NK-92 (cell line): ENCODE measurements around the gene S1PR1.
"Not testable (repeated sequence)": the region's sequence is repeated elsewhere in the genome, so short reads cannot be mapped to it uniquely, and the experiment has no call there.

Experiments used
- DNase-seq: peaks from one replicate; lab custom pipeline; 2025; ENCODE audit not compliant: unreplicated experiment; lab: John Stamatoyannopoulos, UW

The S1PR1 gene

GRCh38 chr1:101236516-101237228, at the start of gene S1PR1:
TSS of gene S1PR1 (plus strand) at chr1:101237019. CDS start at chr1:101238985, 1,966 bp downstream.
- no peak for DNase-seq

DNA sequence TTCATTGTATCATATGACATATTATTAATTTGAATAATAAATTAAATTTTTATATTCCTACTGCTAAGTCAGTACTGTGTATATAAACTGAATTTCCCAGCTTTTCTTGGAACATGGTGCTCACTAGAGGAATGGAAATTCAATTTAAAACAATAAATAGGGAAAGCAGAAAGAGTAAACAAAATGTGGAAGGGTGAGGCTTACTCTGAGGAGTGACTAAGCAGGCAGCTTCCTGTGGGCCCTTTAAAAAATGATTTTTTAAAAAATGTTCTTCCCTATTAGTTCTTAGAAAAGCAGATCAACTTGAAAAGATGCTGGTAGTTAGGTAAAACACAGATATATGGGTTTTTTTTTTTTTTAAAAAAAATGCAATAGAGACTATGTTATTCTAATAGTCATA, 49.5 kb upstream of the S1PR1 start:
- no peak for DNase-seq

DNA sequence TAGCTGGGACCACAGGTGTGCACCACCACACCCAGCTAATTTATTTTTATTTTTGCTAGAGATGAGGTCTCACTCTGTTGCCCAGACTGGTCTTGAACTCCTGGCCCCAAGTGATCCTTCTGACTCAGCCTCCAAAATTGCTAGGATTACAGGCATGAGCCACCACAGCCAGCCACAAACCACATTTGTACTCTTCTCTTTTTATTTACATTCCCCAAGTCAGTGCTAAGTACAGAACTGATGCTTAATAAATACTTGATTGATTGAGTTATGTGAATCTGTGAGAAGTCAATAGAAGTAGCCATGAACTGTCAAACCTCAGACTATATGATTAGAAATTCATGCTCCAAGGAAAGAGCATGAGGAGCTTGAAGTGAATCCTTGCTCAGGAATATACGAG, 48.5 kb upstream of the S1PR1 start:
- no peak for DNase-seq

DNA sequence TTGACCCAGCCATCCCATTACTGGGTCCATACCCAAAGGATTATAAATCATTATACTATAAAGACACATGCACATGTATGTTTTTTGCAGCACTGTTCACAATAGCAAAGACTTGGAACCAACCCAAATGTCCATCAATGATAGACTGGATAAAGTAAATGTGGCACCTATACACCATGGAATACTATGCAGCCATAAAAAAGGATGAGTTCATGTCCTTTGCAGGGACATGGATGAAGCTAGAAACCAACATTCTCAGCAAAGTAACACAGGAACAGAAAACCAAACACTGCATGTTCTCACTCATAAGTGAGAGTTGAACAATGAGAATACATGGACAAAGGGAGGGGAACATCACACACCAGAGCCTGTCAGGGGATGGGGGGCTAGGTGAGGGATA, 47.9 kb upstream of the S1PR1 start:
- DNase-seq = not testable (repeated sequence)

DNA sequence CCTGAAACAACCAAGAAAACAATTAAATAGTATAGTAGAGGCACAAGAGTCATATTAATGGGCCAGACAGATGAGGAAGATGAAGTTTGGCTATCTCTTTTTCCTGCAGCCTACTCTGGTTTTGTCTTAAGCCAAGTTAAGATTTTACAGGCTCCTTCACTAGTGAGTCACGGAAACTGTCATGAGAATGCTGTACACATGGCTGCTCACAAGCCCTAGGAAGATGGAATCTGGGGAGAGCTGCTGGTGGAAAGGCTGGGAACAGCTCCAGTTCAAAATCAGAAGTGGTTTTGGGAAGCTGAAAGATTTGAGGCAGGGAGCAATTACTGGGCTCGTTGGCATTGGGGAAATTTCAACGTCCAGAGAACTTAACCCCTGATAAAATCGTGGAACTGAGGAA, 46.4 kb upstream of the S1PR1 start:
- DNase-seq = no peak

DNA sequence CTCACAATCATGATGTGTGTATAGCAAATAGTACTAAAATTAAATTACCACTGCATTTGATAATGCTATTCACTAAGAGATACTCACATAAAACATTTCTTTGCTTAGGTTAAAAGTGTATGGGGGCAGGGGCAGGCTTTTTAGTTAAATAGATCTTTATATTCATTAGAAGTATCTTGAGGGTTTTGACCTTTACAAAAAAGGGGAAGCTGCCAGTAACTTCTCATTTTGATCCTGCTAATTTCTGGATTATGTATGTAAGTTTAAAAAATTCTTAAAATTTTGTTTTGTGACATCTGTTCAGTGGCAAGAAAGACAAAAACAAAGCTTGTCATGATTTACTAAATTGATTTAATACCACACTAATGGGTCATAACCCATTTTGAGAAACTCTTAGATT, 45.8 kb upstream of the S1PR1 start:
- no peak for DNase-seq

GRCh38 chr1:101193733-101194169, 43.1 kb upstream of the S1PR1 start:
- DNase-seq = no peak

GRCh38 chr1:101194746-101195145, 42.1 kb upstream of the S1PR1 start:
- DNase-seq = no peak

DNA sequence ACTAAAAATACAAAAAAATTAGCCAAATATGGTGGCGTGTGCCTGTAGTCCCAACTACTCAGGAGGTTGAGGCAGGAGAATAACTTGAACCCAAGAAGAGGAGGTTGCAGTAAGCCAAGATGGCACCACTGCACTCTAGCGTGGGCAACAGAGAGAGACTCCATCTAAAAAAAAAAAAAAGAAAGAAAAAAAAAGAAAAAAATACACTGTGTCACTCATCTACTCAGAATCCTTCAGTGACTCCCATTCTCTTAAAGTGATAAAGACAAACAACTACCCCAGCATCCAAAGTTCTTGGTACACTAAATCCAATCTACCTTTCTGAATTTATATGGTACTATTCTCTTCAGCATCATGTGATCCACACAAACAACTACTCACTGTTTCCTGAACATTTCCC, 40.2 kb upstream of the S1PR1 start:
- DNase-seq = no peak

- DNase-seq = no peak
Measured at GRCh38 chr1:101198842-101199636, 37.8 kb upstream of the S1PR1 start.

- DNase-seq = no peak
Measured at GRCh38 chr1:101199637-101199982, 37.2 kb upstream of the S1PR1 start.

DNA sequence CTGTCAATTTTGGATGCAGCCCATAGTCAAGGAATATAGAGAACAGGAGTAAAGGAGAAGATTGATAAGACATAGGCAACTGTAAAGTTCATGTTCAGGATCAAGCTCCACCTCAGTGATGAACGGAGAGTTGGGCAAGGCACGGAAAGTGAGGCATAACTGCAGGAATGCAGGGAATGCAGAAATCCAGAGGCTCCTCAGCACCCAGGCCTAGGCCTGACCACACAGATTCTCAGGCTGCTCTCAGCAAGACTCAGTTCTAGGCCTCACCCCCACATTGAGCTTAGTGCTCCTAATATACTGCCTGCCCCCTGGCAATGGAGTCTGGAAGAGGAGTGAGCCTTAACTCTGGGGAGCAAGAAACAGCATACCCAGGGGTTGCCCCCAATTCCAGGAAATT, 36.3 kb upstream of the S1PR1 start:
- no peak for DNase-seq

- no peak for DNase-seq
Measured at GRCh38 chr1:101203820-101204540, 32.8 kb upstream of the S1PR1 start.

GRCh38 chr1:101205457-101205856, 31.4 kb upstream of the S1PR1 start:
- DNase-seq = no peak

- not testable (repeated sequence) for DNase-seq
Measured at GRCh38 chr1:101206139-101206538, 30.7 kb upstream of the S1PR1 start.

DNA sequence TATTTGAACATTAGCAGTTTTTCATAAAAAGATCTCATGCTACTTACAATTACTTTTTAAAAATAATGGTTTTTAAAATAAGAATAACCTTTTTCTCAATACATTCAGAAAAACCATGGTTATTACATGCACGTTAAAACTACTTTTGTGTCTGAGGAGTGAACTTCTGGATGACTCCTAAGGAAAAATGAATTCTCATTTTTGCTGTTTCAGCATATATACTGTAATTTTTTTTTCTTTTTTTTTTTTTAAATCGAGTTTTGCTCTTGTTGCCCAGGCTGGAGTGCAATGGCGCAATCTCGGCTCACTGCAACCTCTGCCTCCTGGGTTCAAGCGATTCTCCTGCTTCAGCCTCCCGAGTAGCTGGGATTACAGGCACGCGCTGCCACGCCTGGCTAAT, 29.5 kb upstream of the S1PR1 start:
- DNase-seq = not testable (repeated sequence)

DNA sequence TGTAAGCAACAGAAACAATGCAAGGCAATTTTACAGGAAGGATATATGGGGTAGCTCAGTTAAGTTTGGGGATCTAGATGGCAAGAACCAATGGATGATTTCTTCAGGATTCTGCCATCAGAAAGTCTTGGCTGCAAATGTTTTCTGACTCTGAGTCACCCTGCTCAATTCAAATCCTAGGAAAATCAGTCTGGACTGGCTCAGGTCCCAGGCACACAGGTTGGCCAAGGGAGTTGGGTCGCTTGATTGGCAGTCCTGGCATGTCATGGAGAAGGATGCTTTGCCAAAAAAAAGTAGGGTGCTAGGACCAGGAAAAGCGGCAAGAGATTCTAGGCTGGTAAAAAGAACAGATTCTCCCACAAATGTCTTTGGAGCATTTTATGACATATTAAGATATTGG, 28.9 kb upstream of the S1PR1 start:
- DNase-seq = no peak

- DNase-seq = no peak
Measured at GRCh38 chr1:101215363-101216011, 21.3 kb upstream of the S1PR1 start.

GRCh38 chr1:101216623-101217022, 20.2 kb upstream of the S1PR1 start:
- DNase-seq = no peak

DNA sequence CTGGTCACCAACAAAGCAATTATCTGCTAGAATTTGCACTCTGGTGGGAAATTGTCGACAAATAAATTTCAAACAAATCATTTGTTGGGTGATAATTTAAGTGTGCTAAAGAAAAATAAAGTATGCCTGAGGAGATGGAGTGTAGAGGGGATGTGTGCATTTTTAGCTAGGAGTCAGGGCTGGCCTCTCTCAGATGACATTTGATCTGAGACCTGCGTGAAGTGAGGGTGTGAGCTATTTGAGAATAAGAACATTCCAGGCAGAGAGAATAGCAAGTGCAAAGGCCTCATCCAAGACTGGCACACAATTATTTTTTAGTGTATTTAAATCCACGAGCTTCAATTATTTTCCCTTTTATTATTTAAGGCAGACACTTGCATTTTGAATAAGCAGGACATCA, 19.7 kb upstream of the S1PR1 start:
- no peak for DNase-seq

GRCh38 chr1:101218968-101219367, 17.9 kb upstream of the S1PR1 start:
- not testable (repeated sequence) for DNase-seq
